GM12874 (cell line): Measurements from ENCODE around the gene CHCHD6.

Experiments used
- CTCF ChIP-seq: IDR thresholded peaks from 2 replicates; pipeline ENCODE4 v1.5.1; 2011; ENCODE audit warnings: low read depth, mild to moderate bottlenecking, control low read depth, low read length, moderate library complexity; ENCODE audit not compliant: insufficient read depth

CHCHD6 gene

GRCh38 chr3:126978291-126978690, 274.3 kb downstream of the CHCHD6 start:
- TF ChIP-seq CTCF: no peak

DNA sequence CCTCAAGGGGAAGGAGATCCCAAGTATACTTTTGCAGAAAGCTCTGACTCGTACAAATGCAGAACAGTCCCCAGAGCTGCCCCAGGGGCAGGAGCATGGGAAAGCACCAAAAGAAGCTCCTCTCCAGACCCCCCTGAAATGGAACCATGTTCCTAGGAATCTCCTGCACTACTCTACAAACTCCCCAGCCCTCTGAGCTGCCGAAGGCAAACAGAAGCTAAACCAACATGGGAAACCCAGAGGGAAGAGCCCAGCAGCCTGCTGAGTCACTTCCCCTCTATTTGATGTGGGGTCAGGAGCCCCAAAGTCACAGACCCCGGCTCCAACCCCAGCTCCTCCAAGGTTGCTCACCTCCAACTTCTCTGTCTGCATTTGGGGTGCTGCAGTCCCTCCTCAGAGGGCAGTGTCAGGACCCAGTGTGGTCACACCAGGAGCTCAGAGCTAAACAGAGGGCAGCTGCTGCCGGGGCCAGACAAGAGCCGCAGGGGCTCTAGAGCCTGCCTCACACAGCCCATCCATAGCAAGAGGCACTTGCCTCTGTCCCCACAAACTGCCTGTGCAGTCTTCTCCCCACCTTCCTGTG, 275.1 kb downstream of the CHCHD6 start:
- TF ChIP-seq CTCF: no peak

DNA sequence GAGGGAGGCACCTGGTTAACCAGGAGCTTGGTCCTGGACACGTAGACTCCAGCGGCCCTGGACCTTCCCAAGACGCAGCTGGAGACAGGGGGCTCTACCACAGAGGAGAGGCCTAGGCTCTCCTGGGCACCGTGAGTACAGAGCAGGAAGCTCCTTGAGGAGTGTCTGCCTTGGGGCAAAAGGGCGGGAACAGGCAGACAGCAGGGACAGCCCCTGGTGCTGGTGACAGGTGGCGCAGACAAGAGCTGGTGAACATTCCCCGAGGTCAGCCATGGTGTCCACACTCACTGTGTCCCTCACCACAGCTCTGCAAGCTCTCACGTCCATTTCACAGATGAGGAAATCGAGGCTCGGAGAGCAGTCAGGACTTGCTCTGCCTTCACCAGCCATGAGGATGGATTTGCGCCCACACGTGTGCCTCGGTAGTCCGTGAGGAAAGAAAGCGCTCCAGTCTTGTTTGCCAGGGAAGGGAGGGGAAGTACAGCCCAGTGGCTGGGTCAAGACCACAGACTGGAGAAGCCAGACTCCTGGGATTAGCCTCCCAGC, 276.3 kb downstream of the CHCHD6 start:
- no peak for TF ChIP-seq CTCF

GRCh38 chr3:126982126-126982470, 278.1 kb downstream of the CHCHD6 start:
- TF ChIP-seq CTCF: no peak

DNA sequence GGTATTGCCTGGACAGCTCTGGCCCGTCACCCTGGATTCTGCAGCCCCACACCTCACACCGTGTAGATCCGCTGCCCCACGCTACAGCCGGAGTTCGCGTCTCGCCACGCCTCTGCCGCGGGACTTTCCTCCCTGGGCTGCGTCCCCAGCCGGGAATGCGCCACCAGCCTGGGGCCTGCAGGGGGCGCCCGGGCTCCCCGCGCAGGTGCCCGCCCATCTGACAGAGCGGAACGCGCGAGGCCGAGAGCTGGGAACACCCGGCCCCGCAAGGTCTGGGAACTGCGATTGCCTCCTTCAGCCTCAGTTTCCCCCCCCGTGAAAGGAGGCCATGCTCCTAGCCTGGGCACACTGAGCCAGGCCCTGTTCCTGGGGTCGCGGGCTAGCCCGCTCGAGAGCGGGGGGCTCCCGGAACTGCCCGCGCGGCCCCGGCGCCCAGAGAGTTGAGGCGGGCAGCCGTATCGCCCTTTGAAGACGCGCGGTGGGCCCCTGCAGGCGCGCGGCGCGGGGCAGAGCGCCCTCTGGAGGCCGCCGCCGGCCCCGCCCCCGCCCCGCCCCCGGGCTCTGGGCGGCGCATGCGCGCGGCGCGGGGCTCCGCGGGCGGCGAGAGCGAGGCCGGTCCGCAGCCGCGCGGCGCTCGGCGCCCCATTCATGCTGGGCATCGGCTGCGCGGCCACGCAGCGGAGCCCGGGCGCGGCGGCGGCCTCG, 278.6 kb downstream of the CHCHD6 start, which contains the start of gene PLXNA1:
Gene PLXNA1, plus strand, starts transcription at position 645 of the 705 bp plus-strand sequence. CDS start 5,479 bp downstream, outside the sequence.
- peak; percentile 98 for TF ChIP-seq CTCF

DNA sequence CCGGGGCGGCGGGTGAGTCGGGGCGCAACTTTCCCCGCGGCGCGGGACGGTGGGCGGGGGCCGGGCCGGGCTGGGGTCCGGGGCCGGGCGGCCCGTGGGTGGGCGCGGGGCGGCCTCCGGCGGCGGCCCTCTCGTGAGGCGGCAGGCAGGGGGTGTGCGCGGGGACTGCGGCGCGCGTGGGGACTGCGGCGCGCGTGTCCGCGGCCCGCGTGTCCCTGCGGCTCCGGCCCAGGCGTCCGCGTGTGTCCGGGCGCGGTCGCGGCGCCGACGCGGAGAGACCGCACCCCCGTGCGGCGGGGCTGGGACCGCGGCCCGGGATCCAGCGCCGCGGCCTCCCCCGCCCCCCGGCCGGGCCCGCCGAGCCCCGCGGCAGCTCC, 279.2 kb downstream of the CHCHD6 start:
- TF ChIP-seq CTCF: no peak

- no peak for TF ChIP-seq CTCF
Observed at GRCh38 chr3:126983653-126984390, 279.8 kb downstream of the CHCHD6 start.
